ENCODE results near the gene ARNT2.
"Not testable (repeated sequence)": the region's sequence is repeated elsewhere in the genome, so short reads cannot be mapped to it uniquely, and the experiment has no call there.

ARNT2 gene

GRCh38 chr15:80645494-80646065 is 241.4 kb downstream of the ARNT2 start:
- DNase-seq (ENCODE audit: low read depth in 1 of 2, low spot score in 1 of 2): no peak

DNA sequence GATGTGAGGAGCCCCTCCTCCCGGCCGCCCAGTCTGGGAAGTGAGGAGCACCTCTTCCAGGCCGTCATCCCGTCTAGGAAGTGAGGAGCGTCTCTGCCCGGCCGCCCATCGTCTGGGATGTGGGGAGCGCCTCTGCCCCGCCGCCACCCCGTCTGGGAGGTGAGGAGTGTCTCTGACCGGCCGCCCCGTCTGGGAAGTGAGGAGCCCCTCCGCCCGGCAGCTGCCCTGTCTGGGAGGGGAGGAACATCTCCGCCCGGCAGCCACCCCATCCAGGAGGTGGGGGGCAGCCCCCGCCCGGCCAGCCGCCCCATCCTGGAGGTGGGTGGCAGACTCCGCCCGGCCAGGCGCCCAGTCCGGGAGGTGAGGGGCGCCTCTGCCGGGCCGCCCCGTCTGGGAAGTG is 243.2 kb downstream of the ARNT2 start:
- DNase-seq (ENCODE audit: low read depth in 1 of 2, low spot score in 1 of 2): not testable (repeated sequence)
